Upper lobe of right lung (tissue), 1 donor: ENCODE results near the gene NRROS. TPM values are rescaled to one million over a fixed set of nuclear protein-coding genes. Genes with fewer than 3 reads are reported as not detected.

Source experiments
- ATAC-seq: fragments of 200-7000 bp; cut with Tn5 transposase; one replicate; pipeline ENCODE4 v1.9.1; 2020; ENCODE audit warnings: mild to moderate bottlenecking, moderate library complexity
- DNase-seq: peaks from one replicate; pipeline ENCODE4 v3.0.0-alpha.2; 2020
- H3K27ac ChIP-seq: fragments of 200-600 bp; one replicate; pipeline ENCODE4 v1.8.0; 2022
- H3K27me3 ChIP-seq: fragments of 200-600 bp; one replicate; pipeline ENCODE4 v1.8.0; 2022; ENCODE audit warnings: mild to moderate bottlenecking
- H3K36me3 ChIP-seq: fragments of 200-600 bp; one replicate; pipeline ENCODE4 v1.8.0; 2022
- H3K4me1 ChIP-seq: fragments of 200-600 bp; one replicate; pipeline ENCODE4 v1.8.0; 2022
- H3K4me3 ChIP-seq: fragments of 200-600 bp; one replicate; pipeline ENCODE4 v1.8.0; 2022; ENCODE audit warnings: mild to moderate bottlenecking
- H3K9me3 ChIP-seq: fragments of 200-600 bp; one replicate; pipeline ENCODE4 v1.8.0; 2022
- intact Hi-C: fragments of 100-400 bp; cut with DNase I; formaldehyde crosslinking; loops from one replicate; pipeline ENCODE4 v1.11.0; 2022
- total RNA-seq: library from RNA; stranded (reverse); fragmentation: NEBNext Ultra II Directional; extraction: Animal tissue kit (Norgen Biotek cat#: 25700); gene quantifications from one replicate; pipeline ENCODE4 v1.2.1, GENCODE V29; 2021
- TF ChIP-seq, protein P1 (sequence below): fragments of 200-600 bp; IDR thresholded peaks from one replicate; pipeline ENCODE4 v1.8.0; 2022; ENCODE audit warnings: antibody characterized with exemption
- donor health status: DM: no; HTN: yes; CAD: no; lungs with severe emphysema.

The NRROS gene
- total RNA-seq, 1 donor from 2014 or later: 19.5 TPM

DNA sequence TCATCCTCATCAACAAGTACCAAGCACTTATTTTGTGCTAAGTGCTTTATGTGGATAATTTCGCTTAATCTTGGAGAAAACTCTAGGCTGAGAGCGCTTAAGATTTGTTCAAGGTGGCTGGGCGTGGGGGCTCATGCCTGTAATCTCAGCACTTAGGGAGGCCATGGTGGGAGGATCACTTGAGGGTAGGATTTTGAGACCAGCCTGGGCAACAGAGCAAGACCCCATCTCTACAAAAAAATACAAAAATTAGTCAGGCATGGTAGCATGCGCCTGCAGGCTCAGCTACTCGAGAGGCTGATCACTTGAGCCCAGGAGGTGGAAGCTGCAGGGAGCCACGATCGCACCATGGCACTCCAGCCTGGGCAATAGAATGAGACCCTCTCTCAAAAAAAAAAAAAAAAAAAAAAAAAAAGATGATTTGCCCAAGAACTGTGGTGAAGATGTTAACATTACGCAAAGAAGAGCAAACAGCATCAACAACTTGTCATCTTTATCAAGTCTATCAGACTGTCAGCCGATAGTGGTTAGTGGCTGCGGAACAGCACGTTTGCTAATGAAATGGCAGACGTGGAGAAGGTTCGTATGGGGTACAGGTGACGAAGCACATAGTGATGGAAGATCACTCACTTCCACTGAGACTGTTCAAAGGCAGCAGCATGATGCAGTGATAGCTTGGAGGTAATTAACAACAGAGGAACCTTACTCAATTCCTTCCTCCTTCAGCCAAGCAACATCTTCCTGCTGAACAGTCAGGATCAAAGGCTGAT, 27.7 kb downstream of the NRROS start:
- H3K4me1 ChIP-seq: peaks cover 9% of the 10 kb centered on the region
- no peak for ATAC-seq
- intact Hi-C loops: no loop called here

DNA sequence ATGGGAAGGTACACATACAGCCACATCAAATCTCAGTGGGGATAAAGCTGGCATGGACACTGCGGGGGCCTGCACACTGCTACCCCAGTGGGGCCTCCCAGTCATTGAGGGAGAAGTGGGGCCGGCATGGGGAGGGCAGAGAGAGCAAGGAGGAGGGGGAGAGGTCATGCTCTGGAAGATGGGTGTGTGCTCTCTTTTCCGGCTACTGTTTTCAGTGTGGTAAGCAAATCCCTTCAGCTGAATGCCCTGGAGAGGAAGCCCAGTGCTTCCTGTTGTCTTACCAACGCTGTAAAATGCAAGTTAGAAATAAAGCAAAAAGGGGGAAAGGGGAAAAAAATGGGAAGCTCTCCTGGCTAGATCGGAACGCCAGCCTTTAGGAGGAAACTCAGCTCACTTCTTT, 30.8 kb downstream of the NRROS start:
- Histone ChIP-seq H3K27me3 (no peaks in the 10 kb centered on the region), H3K4me3 (no peak overlapping the region), H3K4me1 (peaks cover 9% of the 10 kb centered on the region), H3K27ac (peak overlapping the region; percentile 47), H3K9me3 (no peaks in the 10 kb centered on the region), H3K36me3 (no peaks in the 10 kb centered on the region)
- TF ChIP-seq, protein P1, sequence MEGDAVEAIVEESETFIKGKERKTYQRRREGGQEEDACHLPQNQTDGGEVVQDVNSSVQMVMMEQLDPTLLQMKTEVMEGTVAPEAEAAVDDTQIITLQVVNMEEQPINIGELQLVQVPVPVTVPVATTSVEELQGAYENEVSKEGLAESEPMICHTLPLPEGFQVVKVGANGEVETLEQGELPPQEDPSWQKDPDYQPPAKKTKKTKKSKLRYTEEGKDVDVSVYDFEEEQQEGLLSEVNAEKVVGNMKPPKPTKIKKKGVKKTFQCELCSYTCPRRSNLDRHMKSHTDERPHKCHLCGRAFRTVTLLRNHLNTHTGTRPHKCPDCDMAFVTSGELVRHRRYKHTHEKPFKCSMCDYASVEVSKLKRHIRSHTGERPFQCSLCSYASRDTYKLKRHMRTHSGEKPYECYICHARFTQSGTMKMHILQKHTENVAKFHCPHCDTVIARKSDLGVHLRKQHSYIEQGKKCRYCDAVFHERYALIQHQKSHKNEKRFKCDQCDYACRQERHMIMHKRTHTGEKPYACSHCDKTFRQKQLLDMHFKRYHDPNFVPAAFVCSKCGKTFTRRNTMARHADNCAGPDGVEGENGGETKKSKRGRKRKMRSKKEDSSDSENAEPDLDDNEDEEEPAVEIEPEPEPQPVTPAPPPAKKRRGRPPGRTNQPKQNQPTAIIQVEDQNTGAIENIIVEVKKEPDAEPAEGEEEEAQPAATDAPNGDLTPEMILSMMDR: no peak
- intact Hi-C loops: no loop called here
- no peak for DNase-seq
- ATAC-seq: peak; percentile 91

More for the DNA sequence above, 27.7 kb downstream of the NRROS start:
- H3K9me3 ChIP-seq: no peaks in the 10 kb centered on the region
- H3K36me3 ChIP-seq: no peaks in the 10 kb centered on the region
- TF ChIP-seq, protein P1: no peak
- DNase-seq: no peak
- no peak overlapping the region for H3K27ac ChIP-seq
- H3K27me3 ChIP-seq: no peaks in the 10 kb centered on the region
- no peak overlapping the region for H3K4me3 ChIP-seq

DNA sequence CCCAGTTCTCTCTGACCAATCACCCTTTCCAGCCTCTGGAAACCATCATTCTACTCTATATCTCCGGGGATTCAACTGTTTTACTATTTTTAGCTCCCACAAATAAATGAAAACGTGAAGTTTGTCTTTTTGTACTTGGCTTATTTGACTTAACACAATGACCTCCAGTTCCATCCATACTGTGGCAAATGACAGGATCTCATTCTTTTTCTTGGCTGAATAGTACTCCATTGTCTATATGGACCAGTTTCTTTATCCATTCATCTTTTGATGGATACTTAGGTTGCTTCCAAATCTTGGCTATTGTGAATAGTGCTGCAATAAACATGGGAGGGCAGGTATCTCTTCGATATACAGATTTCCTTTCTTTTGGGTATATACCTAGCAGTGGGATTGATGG, 34.1 kb downstream of the NRROS start:
- ATAC-seq (no peak), DNase-seq (no peak)
- Histone ChIP-seq H3K27me3 (no peaks in the 10 kb centered on the region), H3K4me1 (peaks cover 18% of the 10 kb centered on the region), H3K9me3 (no peaks in the 10 kb centered on the region), H3K4me3 (no peak overlapping the region), H3K27ac (no peak overlapping the region), H3K36me3 (no peaks in the 10 kb centered on the region)
- intact Hi-C loops: no loop called here
- TF ChIP-seq, protein P1: no peak

DNA sequence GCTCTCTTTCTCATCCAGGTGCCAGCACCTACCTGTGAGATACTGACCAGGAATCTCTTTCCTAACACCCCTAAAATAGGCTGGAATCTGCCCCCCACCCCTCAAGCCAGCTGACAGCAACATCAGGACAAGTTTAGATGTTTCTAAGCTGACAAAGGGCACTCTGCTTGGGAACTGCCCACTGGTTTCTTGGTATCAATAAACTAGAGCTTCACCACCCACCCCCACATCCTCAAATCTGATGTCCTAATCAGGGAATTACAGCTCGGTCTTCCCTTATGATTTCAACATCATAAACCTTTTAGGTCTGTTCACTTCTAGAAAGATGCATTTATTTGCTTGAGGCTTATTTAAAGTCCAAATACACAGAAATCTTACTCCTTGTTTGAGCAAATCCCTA, 37.9 kb downstream of the NRROS start:
- intact Hi-C loops: no loop called here
- peaks cover 8% of the 10 kb centered on the region for H3K4me1 ChIP-seq
- H3K36me3 ChIP-seq: no peaks in the 10 kb centered on the region
- H3K4me3 ChIP-seq: no peak overlapping the region
- no peaks in the 10 kb centered on the region for H3K27me3 ChIP-seq
- peak; percentile 53 for ATAC-seq
- no peak overlapping the region for H3K27ac ChIP-seq
- no peaks in the 10 kb centered on the region for H3K9me3 ChIP-seq
- TF ChIP-seq, protein P1: no peak
- DNase-seq: no peak

DNA sequence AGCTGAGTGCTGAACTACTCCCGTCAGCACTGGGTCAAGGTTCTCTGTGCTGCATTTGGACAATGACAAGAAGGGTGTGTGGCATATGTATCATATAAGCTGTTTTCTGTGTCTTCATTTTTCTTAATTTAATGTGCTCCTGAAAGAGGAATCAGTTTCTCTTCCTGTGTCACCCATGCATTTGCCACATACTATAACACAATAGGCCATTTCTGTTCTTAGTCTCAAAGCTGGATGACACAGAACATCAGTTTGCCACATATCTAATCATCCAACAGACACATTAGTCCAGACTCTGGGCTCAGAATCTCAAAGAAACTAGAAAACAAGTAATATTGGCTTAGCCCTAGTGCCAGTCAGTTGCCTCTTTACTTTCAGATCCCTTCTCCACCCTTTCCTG, 38.4 kb downstream of the NRROS start:
- TF ChIP-seq, protein P1: no peak
- Histone ChIP-seq H3K4me1 (peaks cover 8% of the 10 kb centered on the region), H3K36me3 (no peaks in the 10 kb centered on the region), H3K4me3 (no peak overlapping the region), H3K27ac (no peak overlapping the region), H3K27me3 (no peaks in the 10 kb centered on the region), H3K9me3 (no peaks in the 10 kb centered on the region)
- ATAC-seq (no peak), DNase-seq (no peak)
- intact Hi-C loops: no loop called here
